Measurements from ENCODE around the gene NGFR.
"Not testable (repeated sequence)": the region's sequence is repeated elsewhere in the genome, so short reads cannot be mapped to it uniquely, and the experiment has no call there.

NGFR gene

GRCh38 chr17:49496867-49497147, 1.7 kb downstream of the NGFR start:
- Mint-ChIP-seq H3K36me3 (ENCODE audit: low read depth) (no peaks in the 10 kb centered on the region), H3K9me3 (no peaks in the 10 kb centered on the region), H3K4me1 (ENCODE audit: low read depth) (peaks cover 12% of the 10 kb centered on the region), H3K27ac (no peak overlapping the region), H3K27me3 (ENCODE audit: low read depth) (peaks cover 68% of the 10 kb centered on the region), H3K4me3 (peak overlapping the region; percentile 74)
- DNase-seq (ENCODE audit: low spot score) = no peak

GRCh38 chr17:49497148-49498028, 2.3 kb downstream of the NGFR start:
- DNase-seq (ENCODE audit: low spot score) = no peak
- Mint-ChIP-seq H3K9me3 (no peaks in the 10 kb centered on the region), H3K27me3 (ENCODE audit: low read depth) (peaks cover 67% of the 10 kb centered on the region), H3K27ac (no peak overlapping the region), H3K4me1 (ENCODE audit: low read depth) (peaks cover 12% of the 10 kb centered on the region), H3K36me3 (ENCODE audit: low read depth) (no peaks in the 10 kb centered on the region), H3K4me3 (peak overlapping the region; percentile 74)

GRCh38 chr17:49498029-49498615, 3.0 kb downstream of the NGFR start:
- Mint-ChIP-seq H3K36me3 (ENCODE audit: low read depth) (no peaks in the 10 kb centered on the region), H3K4me3 (no peak overlapping the region), H3K4me1 (ENCODE audit: low read depth) (peaks cover 12% of the 10 kb centered on the region), H3K27ac (no peak overlapping the region), H3K27me3 (ENCODE audit: low read depth) (peaks cover 64% of the 10 kb centered on the region), H3K9me3 (no peaks in the 10 kb centered on the region)
- no peak for DNase-seq (ENCODE audit: low spot score)

- Mint-ChIP-seq H3K9me3 (no peaks in the 10 kb centered on the region), H3K4me3 (no peak overlapping the region), H3K4me1 (ENCODE audit: low read depth) (peaks cover 3% of the 10 kb centered on the region), H3K27me3 (ENCODE audit: low read depth) (peaks cover 47% of the 10 kb centered on the region), H3K36me3 (ENCODE audit: low read depth) (no peaks in the 10 kb centered on the region), H3K27ac (no peak overlapping the region)
- no peak for DNase-seq (ENCODE audit: low spot score)
Measured at GRCh38 chr17:49501496-49501895, 6.4 kb downstream of the NGFR start.

- no peak overlapping the region for H3K4me3 Mint-ChIP-seq
- H3K9me3 Mint-ChIP-seq = no peaks in the 10 kb centered on the region
- H3K36me3 Mint-ChIP-seq (ENCODE audit: low read depth) = no peaks in the 10 kb centered on the region
- peaks cover 49% of the 10 kb centered on the region for H3K27me3 Mint-ChIP-seq (ENCODE audit: low read depth)
- peaks cover 3% of the 10 kb centered on the region for H3K4me1 Mint-ChIP-seq (ENCODE audit: low read depth)
- no peak for DNase-seq (ENCODE audit: low spot score)
- peak overlapping the region; percentile 63 for H3K27ac Mint-ChIP-seq
Measured at GRCh38 chr17:49502254-49502653, 7.2 kb downstream of the NGFR start.

GRCh38 chr17:49502680-49503079, 7.6 kb downstream of the NGFR start:
- not testable (repeated sequence) for H3K9me3 Mint-ChIP-seq; H3K4me3 Mint-ChIP-seq; H3K36me3 Mint-ChIP-seq (ENCODE audit: low read depth); DNase-seq (ENCODE audit: low spot score); H3K4me1 Mint-ChIP-seq (ENCODE audit: low read depth); H3K27ac Mint-ChIP-seq
- peaks cover 47% of the 10 kb centered on the region for H3K27me3 Mint-ChIP-seq (ENCODE audit: low read depth)

- H3K36me3 Mint-ChIP-seq (ENCODE audit: low read depth) = no peaks in the 10 kb centered on the region
- no peak overlapping the region for H3K27ac Mint-ChIP-seq
- no peak for DNase-seq (ENCODE audit: low spot score)
- no peaks in the 10 kb centered on the region for H3K4me1 Mint-ChIP-seq (ENCODE audit: low read depth)
- no peak overlapping the region for H3K4me3 Mint-ChIP-seq
- H3K9me3 Mint-ChIP-seq = no peaks in the 10 kb centered on the region
- peaks cover 33% of the 10 kb centered on the region for H3K27me3 Mint-ChIP-seq (ENCODE audit: low read depth)
Measured at GRCh38 chr17:49504369-49504768, 9.3 kb downstream of the NGFR start.

GRCh38 chr17:49505854-49506253, 10.8 kb downstream of the NGFR start:
- no peaks in the 10 kb centered on the region for H3K9me3 Mint-ChIP-seq
- H3K27me3 Mint-ChIP-seq (ENCODE audit: low read depth) = peaks cover 22% of the 10 kb centered on the region
- no peak overlapping the region for H3K4me3 Mint-ChIP-seq
- H3K4me1 Mint-ChIP-seq (ENCODE audit: low read depth) = no peaks in the 10 kb centered on the region
- no peak overlapping the region for H3K27ac Mint-ChIP-seq
- DNase-seq (ENCODE audit: low spot score) = no peak
- no peaks in the 10 kb centered on the region for H3K36me3 Mint-ChIP-seq (ENCODE audit: low read depth)

GRCh38 chr17:49506282-49506681, 11.2 kb downstream of the NGFR start:
- H3K4me1 Mint-ChIP-seq (ENCODE audit: low read depth) = no peaks in the 10 kb centered on the region
- H3K27me3 Mint-ChIP-seq (ENCODE audit: low read depth) = peaks cover 21% of the 10 kb centered on the region
- no peaks in the 10 kb centered on the region for H3K9me3 Mint-ChIP-seq
- no peak for DNase-seq (ENCODE audit: low spot score)
- no peaks in the 10 kb centered on the region for H3K36me3 Mint-ChIP-seq (ENCODE audit: low read depth)
- no peak overlapping the region for H3K27ac Mint-ChIP-seq
- no peak overlapping the region for H3K4me3 Mint-ChIP-seq

GRCh38 chr17:49508061-49508865, 13.2 kb downstream of the NGFR start:
- no peaks in the 10 kb centered on the region for H3K36me3 Mint-ChIP-seq (ENCODE audit: low read depth)
- peaks cover 15% of the 10 kb centered on the region for H3K27me3 Mint-ChIP-seq (ENCODE audit: low read depth)
- H3K4me3 Mint-ChIP-seq = no peak overlapping the region
- no peaks in the 10 kb centered on the region for H3K9me3 Mint-ChIP-seq
- H3K27ac Mint-ChIP-seq = no peak overlapping the region
- DNase-seq (ENCODE audit: low spot score) = no peak
- H3K4me1 Mint-ChIP-seq (ENCODE audit: low read depth) = no peaks in the 10 kb centered on the region

GRCh38 chr17:49508866-49509587, 13.9 kb downstream of the NGFR start:
- H3K27me3 Mint-ChIP-seq (ENCODE audit: low read depth) = peaks cover 14% of the 10 kb centered on the region
- H3K36me3 Mint-ChIP-seq (ENCODE audit: low read depth) = no peaks in the 10 kb centered on the region
- no peaks in the 10 kb centered on the region for H3K9me3 Mint-ChIP-seq
- H3K4me1 Mint-ChIP-seq (ENCODE audit: low read depth) = no peaks in the 10 kb centered on the region
- no peak overlapping the region for H3K27ac Mint-ChIP-seq
- DNase-seq (ENCODE audit: low spot score) = no peak
- H3K4me3 Mint-ChIP-seq = no peak overlapping the region

GRCh38 chr17:49509588-49509917, 14.5 kb downstream of the NGFR start:
- Mint-ChIP-seq H3K27ac (no peak overlapping the region), H3K9me3 (no peaks in the 10 kb centered on the region), H3K4me3 (no peak overlapping the region), H3K36me3 (ENCODE audit: low read depth) (no peaks in the 10 kb centered on the region), H3K4me1 (ENCODE audit: low read depth) (no peaks in the 10 kb centered on the region), H3K27me3 (ENCODE audit: low read depth) (peaks cover 10% of the 10 kb centered on the region)
- DNase-seq (ENCODE audit: low spot score) = no peak

GRCh38 chr17:49510059-49510719, 15.1 kb downstream of the NGFR start:
- Mint-ChIP-seq H3K27ac (no peak overlapping the region), H3K4me3 (no peak overlapping the region), H3K36me3 (ENCODE audit: low read depth) (no peaks in the 10 kb centered on the region), H3K4me1 (ENCODE audit: low read depth) (no peaks in the 10 kb centered on the region), H3K27me3 (ENCODE audit: low read depth) (peaks cover 8% of the 10 kb centered on the region), H3K9me3 (no peaks in the 10 kb centered on the region)
- DNase-seq (ENCODE audit: low spot score) = no peak

Measured in T-helper 2 cell treated with Interferon-gamma antibody and Interleukin-4, amounts not matched to agents 5 μg/mL and 100 μg/mL, for 36 hours (primary cell).